IPS-18c (cell line): ENCODE results near the gene TMCC2.

Experiments used
- H3K4me3 ChIP-seq: 2 replicates; pipeline ENCODE4 v1.7.0; 2013; ENCODE audit warnings: low read depth, mild to moderate bottlenecking, low read length, moderate library complexity; ENCODE audit not compliant: insufficient read depth
- H3K9me3 ChIP-seq: one replicate; pipeline ENCODE4 v1.6.1; 2013; ENCODE audit warnings: mild to moderate bottlenecking, low read length, moderate library complexity; ENCODE audit not compliant: control insufficient read depth, insufficient read depth

Gene TMCC2

DNA sequence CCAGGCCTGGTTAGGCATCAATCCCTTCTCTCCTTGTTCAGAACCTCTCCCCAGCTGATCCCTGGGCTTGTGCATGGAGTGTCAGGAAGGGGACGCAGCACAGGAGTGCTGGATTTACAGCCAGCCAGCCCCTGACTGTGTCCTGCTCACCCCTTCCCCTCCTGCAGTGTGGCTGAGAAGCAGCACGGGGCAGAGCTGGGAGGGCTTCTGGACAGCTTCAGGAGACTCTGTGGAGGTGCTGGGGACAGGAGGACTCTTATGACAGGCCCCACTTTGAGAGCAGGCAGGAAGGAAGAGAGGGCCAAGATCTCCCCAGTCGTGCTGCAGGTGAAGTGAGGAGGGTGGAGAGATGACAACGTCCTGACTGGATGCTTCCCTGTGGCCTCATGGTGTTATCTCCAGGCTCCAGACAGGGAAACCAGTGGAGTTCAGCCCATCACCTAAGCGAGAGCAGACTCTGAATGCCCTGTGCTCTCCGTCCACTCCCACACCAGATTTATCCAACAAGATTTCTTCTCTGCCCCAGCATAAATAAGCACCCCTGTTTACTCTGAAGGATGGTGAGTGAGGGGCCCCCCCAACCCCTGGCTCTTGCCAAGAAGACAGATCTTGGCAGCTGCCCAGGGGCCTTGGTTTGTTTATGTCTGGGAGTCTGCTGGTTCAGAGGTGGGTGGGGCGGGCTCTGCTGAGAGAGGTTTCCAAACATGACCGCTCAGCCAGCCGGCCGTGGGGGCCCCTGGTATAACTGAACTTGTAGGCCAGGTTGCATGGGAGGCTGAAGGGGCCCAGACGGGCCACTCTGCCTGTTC lies 21.3 kb downstream of the TMCC2 start:
- Histone ChIP-seq H3K4me3 (no peak overlapping the region), H3K9me3 (no peaks in the 10 kb centered on the region)

GRCh38 chr1:205249651-205250050 lies 21.9 kb downstream of the TMCC2 start:
- Histone ChIP-seq H3K4me3 (no peak overlapping the region), H3K9me3 (no peaks in the 10 kb centered on the region)

DNA sequence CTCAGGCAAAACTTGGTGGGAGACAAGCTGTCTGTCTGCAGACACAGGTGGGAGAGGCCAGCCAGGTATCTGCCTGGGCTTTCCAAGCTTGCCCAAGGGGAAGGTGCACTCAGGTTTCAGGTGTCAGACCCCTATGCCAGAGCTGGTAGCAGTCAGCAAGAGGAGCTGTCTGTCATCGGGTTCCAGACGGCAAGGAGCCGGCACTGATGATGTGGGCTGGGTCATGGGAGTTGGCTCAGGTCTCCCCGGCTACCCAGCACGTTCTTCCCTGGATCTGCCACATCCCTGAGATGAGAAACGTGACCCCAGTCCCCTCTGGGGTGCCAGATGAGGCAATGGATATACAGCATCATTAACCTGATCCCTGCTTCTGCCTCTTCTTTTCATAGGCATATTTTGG lies 23.0 kb downstream of the TMCC2 start:
- no peak overlapping the region for H3K4me3 ChIP-seq
- H3K9me3 ChIP-seq = no peaks in the 10 kb centered on the region

DNA sequence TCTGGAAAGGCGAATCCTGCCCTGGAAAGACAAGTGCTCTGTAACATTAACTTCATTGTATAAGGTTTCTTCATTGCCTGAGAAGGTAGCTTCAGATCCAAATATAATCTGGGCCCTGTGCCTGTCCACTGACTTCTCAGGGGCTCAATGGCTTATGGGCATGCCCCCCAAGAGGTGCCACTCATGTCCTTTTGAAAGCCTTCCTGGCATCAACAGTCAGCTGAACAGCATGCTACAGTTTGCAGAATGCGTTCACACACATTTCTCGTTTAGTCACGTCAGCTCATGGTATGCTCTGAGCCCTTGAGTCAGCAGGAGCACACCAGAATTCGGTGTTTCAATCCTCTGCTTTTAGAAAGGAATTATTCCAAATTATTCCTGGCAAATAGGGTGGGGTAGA lies 23.8 kb downstream of the TMCC2 start:
- H3K4me3 ChIP-seq = no peak overlapping the region
- H3K9me3 ChIP-seq = no peaks in the 10 kb centered on the region

- Histone ChIP-seq H3K4me3 (no peak overlapping the region), H3K9me3 (no peaks in the 10 kb centered on the region)
Observed at GRCh38 chr1:205255941-205256780, 28.4 kb downstream of the TMCC2 start.

DNA sequence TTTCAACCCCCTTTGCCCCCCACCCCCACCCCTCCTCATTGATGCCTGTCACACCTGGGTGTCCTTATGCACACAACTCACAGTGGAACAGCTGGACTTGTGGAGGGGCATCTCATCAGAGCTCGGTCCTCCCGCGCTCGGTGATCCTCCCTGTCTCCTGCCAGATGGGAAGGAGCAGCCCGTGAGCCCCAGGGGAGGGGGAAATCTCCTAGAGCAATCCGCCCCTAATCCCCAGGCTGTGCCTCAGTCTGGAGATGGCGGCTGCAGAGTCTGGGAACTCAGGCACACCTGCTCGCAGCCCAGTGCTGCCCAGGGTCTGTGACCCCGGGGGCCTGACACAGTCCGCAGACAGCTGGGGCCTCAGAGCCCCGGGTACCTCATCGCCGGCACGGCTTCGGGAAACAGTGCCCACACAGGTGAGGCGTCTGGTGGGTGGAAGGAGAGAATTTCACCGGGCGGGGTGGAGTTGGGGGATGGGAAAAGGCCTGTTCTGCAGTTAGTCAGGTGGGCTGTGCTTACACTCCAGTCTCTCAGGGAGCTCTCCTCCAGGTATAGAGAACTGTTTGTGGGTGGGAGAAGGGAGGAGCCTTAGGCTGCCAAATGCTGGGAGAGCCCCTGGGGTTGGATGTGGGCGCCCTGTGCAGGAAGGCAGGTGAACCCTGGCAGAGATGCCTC lies 29.3 kb downstream of the TMCC2 start:
- H3K4me3 ChIP-seq = no peak overlapping the region

GRCh38 chr1:205257735-205258134 lies 30.0 kb downstream of the TMCC2 start:
- Histone ChIP-seq H3K4me3 (no peak overlapping the region), H3K9me3 (no peaks in the 10 kb centered on the region)

More for the DNA sequence above, 29.3 kb downstream of the TMCC2 start:
- no peaks in the 10 kb centered on the region for H3K9me3 ChIP-seq

- Histone ChIP-seq H3K9me3 (no peaks in the 10 kb centered on the region), H3K4me3 (no peak overlapping the region)
Observed at GRCh38 chr1:205258261-205258691, 30.5 kb downstream of the TMCC2 start.

GRCh38 chr1:205258719-205259118 lies 31.0 kb downstream of the TMCC2 start:
- H3K9me3 ChIP-seq = no peaks in the 10 kb centered on the region
- no peak overlapping the region for H3K4me3 ChIP-seq

DNA sequence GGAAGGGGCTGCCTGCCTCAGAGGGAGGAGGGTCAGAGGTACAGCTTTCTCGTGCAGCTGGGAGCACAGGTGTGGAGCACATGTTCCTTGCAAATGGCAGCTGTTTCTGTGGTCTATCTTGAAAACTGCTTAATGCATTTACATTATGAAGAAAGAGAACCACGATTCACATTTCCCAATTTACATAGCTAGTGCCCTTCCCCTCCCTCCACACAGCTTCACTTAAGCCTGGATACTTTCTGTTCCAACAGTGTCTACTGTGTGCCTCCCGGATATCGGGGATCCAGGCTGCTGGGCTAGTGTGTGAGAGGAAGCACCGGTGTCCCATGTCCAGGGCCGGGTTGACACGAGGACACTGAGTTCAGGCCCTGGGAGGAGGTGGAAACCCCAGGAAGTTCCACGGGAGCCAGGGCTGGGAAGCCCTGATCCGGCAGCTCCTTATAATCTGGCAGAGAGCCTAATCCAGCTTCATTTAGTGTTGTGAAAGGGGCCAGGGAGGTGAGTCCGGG lies 31.6 kb downstream of the TMCC2 start:
- Histone ChIP-seq H3K4me3 (no peak overlapping the region), H3K9me3 (no peaks in the 10 kb centered on the region)

DNA sequence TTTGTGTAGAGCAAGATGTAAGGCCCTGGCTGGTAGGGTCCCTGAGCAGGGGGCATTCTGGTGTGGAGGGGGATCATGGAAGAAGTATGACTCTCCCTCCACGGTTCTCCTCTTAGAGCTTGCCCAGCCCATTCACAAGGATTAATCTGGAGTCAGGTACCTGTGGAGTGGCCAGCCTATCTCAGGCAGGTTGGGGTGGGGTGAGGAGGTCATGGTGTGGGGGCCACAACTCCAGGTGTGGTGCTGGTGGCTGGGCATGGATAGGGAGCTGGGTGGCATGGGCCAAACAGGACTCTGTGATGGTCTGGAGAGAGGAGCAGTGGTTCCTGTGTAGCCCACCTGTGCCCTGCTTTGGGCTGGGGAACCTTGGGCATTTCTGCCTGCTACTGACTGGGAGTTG lies 32.3 kb downstream of the TMCC2 start:
- no peak overlapping the region for H3K4me3 ChIP-seq
- H3K9me3 ChIP-seq = no peaks in the 10 kb centered on the region

DNA sequence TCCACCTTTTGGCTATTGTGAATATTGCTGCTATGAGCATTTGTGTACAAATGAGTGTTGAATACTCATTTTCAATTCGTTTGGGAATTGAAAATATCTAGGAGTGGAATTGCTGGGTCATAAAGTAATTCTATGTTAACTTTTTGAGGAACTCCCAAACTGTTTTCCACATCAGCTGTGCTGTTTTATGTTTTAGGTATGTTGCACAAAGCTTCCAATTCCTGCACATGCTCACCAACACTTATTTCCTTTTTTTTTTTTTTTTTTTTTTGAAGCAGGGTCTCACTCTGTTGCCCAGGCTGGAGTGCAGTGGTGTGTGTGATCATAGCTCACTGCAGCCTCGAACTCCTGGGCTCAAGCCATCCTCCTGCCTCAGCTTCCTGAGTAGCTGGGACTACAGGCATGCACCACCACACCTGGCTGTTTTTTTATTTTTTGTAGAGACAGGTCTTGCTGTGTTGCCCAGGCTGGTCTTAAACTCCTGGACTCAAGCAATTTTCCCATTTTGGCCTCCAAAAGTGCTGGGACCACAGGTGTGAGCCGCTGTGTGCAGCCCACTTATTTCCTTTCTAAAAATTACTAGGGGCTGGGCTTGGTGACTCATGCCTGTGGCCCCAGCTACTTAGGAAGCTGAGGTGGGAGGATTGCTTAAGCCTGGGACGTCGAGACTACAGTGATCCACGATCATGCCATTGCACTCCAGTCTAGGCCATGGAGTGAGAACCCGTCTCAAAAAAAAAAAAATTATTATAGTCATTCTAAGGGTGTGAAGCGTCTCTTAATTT lies 33.4 kb downstream of the TMCC2 start:
- Histone ChIP-seq H3K4me3 (no peak overlapping the region), H3K9me3 (no peaks in the 10 kb centered on the region)

- peak overlapping the region; percentile 3; the same call in 1 of the 2 replicates for H3K4me3 ChIP-seq
Observed at GRCh38 chr1:205261946-205262691, 34.4 kb downstream of the TMCC2 start.

DNA sequence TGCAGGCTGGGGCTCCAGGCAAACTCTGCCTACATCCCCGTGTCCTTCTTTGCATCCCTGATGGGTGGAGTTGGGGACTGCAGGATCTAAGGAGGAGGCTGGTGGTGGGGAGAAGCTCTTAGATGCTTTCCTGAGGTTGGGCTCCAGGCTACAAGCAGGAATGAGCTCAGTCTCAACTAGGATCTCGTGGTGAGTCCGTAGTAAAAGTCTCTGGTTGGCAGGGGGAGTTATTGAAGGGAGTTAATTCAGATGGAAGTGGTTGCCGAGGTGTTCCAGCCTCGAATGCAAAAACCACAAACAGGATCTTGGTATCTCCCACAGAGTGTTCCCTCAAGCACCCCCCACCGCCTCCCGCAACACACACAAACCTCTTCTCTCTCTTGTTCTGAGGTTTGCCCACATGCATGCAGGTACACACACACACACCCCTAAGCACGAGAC lies 35.0 kb downstream of the TMCC2 start:
- H3K4me3 ChIP-seq = no peak overlapping the region
- no peaks in the 10 kb centered on the region for H3K9me3 ChIP-seq

More at GRCh38 chr1:205261946-205262691, 34.4 kb downstream of the TMCC2 start:
- no peaks in the 10 kb centered on the region for H3K9me3 ChIP-seq

GRCh38 chr1:205263580-205264190 lies 35.9 kb downstream of the TMCC2 start:
- Histone ChIP-seq H3K9me3 (no peaks in the 10 kb centered on the region), H3K4me3 (no peak overlapping the region)
